GM10266 (cell line): ENCODE measurements around the gene WDR35.

Experiments used
- DNase-seq: peaks from one replicate; pipeline ENCODE4 v3.0.0; 2012; ENCODE audit errors: extremely low spot score
- TF ChIP-seq, protein P1 (sequence below): IDR thresholded peaks from 2 replicates; pipeline ENCODE4 v1.5.1; 2012; ENCODE audit warnings: mild to moderate bottlenecking, low read depth; ENCODE audit not compliant: control insufficient read depth, insufficient read depth; ENCODE audit errors: missing control alignments

WDR35 gene

GRCh38 chr2:19890104-19890503 lies 99.8 kb downstream of the WDR35 start:
- DNase-seq = no peak

DNA sequence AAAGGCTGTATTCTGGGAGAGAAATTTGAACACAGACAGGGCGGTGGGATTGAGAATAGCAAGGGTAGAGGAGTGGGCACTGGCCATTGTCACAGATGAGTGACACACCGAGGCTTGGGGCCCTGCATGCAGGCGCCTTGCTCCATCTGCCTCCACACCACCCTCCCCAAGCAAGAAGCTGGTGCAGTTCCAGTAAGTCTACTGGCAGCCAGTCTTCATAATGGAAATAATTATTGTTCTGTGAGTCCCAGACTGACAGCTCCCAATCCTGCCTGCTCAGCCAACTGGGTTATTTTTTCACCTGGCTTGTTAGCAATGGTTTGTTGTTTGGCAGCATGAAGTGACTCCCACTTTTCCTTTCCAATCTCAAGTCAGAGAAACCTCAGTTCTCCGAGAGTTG lies 101.1 kb downstream of the WDR35 start:
- TF ChIP-seq, protein P1, sequence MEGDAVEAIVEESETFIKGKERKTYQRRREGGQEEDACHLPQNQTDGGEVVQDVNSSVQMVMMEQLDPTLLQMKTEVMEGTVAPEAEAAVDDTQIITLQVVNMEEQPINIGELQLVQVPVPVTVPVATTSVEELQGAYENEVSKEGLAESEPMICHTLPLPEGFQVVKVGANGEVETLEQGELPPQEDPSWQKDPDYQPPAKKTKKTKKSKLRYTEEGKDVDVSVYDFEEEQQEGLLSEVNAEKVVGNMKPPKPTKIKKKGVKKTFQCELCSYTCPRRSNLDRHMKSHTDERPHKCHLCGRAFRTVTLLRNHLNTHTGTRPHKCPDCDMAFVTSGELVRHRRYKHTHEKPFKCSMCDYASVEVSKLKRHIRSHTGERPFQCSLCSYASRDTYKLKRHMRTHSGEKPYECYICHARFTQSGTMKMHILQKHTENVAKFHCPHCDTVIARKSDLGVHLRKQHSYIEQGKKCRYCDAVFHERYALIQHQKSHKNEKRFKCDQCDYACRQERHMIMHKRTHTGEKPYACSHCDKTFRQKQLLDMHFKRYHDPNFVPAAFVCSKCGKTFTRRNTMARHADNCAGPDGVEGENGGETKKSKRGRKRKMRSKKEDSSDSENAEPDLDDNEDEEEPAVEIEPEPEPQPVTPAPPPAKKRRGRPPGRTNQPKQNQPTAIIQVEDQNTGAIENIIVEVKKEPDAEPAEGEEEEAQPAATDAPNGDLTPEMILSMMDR = no peak
- DNase-seq = no peak

More at GRCh38 chr2:19890104-19890503, 99.8 kb downstream of the WDR35 start:
- TF ChIP-seq, protein P1 = no peak

DNA sequence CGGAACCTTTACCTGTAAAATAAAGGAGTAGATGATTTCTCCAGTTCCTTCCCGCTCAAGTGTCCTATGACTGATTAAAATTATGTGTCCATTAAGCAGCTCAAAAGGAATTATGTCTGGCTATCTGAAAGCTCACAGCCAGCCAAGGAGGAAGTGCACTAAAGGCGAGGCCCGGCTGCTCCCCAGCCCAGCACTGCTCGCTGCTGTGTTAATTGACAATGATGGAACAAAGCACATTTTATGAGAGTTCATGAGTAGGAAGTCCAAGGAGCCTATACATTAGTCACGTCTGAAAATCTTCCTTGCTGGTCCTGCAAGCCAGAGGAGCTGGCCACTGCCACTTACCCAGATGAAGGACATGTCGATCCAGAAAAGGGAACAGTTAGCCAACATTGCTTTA lies 102.4 kb downstream of the WDR35 start:
- TF ChIP-seq, protein P1 = no peak
- DNase-seq = no peak

DNA sequence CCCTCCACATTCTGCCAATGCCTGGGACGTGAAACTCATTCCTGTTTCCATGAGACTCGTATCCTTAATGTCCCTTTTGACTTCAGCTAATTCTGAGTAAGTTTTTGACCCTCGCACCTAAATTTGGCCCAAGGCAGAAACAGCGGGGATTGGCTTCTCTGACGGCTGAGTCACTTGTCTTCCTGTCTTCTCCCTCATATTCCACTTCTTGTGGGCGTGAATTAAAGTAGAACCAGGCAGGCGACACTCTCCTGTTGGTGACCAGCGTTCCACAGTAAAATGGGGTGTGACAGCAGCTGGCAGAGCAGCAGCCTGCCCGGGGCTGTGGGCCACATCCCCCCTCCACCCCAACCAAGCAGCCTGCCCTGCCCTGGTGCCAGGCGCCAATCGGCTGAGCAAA lies 103.6 kb downstream of the WDR35 start:
- no peak for DNase-seq
- TF ChIP-seq, protein P1 = no peak

- TF ChIP-seq, protein P1 = no peak
- DNase-seq = no peak
Observed at GRCh38 chr2:19885791-19886190, 104.1 kb downstream of the WDR35 start.

DNA sequence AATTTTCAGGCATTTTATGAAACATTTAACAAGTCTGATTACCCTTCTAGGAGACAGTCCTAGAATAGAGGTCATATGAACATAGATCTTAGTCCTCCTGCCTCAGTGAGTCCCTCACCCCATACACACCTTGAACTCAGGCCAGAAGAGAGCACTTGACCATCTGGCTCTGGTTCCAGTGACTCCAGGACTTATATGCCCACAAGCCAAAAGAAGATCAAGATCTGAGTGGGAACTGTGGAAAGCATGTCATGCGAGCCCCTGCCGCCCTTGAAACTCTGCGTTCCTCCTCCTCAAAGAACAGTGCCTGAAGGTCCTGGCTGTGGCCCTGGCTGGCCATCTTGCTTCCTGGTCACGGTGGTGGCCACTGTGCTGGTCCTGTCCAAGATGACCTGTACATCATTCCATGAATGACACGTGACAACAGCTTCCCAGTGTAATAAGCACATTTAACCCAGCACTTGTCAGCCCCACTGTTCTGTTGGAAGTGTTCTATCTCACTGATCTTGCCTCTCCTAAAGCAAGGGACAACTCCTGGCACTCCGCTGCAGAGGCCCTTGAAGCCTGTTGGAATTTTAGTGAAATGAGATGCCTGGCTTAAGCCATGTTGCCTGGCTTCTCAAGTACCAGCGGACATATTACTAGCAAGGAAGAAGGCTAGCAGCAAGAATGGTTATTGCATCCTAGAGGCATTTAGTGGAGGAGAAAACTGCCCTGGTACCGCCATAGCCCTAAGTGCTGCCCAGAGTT lies 105.8 kb downstream of the WDR35 start:
- DNase-seq = no peak
- TF ChIP-seq, protein P1 = no peak

DNA sequence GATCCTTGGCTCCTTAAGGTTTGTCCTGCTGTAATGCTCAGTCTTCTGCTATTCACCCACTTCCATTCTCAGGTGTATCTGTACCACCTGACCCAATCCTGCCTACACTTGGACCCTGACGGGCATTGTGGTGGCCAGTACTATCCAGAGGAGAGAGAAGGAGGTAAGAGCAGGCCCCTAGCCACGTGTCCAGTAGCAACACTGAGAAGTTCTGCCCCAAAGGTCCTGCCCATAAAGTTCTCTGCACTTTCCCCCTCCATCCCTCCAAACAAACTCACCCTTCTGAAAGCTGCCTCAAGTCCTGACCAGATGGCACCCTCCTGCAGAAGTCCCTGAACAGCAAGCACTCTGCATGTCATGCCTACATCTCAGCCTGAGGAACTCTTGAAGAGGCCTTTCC lies 106.4 kb downstream of the WDR35 start:
- no peak for DNase-seq
- TF ChIP-seq, protein P1 = no peak
